Measurements from ENCODE around the gene QSOX2. TPM values are rescaled to one million over a fixed set of nuclear protein-coding genes. Genes with fewer than 3 reads are reported as not detected.
"Not testable (repeated sequence)": the region's sequence is repeated elsewhere in the genome, so short reads cannot be mapped to it uniquely, and the experiment has no call there.

QSOX2 gene
- total and polyA plus RNA-seq, 12 donors, result 4.6 to 9.1 (median 7.7) TPM

GRCh38 chr9:136237486-136238341 is 7.9 kb downstream of the QSOX2 start:
- DNase-seq, result no peak
- no peaks in the 10 kb centered on the region for H3K9me3 ChIP-seq
- no peak for TF ChIP-seq CTCF (IDR thresholded peaks at IDR 0.05)
- no peak overlapping the region for H3K27ac ChIP-seq
- intact Hi-C loops (cut with DNase I), result no loop called here
- WGBS, 2 donors, result 93% methylated on average over 32 of the region's 32 CpGs
- H3K4me1 ChIP-seq, result peaks cover 4 to 51% (median 30%) of the 10 kb centered on the region in 9 donors
- H3K27me3 ChIP-seq, result no peaks in the 10 kb centered on the region
- no peak for ATAC-seq
- H3K36me3 ChIP-seq, result peaks cover 0 to 19% (median 0%) of the 10 kb centered on the region in 9 donors
- H3K4me3 ChIP-seq, result no peak overlapping the region

- Histone ChIP-seq H3K4me1 (peaks cover 4 to 46% (median 34%) of the 10 kb centered on the region in 9 donors), H3K36me3 (peaks cover 0 to 19% (median 0%) of the 10 kb centered on the region in 9 donors)
- WGBS, 2 donors, result 95 to 98% methylated on average over 40 to 43 of the region's 43 CpGs
- ATAC-seq; H3K27me3 ChIP-seq; H3K27ac ChIP-seq; intact Hi-C loops (cut with DNase I); H3K4me3 ChIP-seq; DNase-seq; H3K9me3 ChIP-seq: not testable (repeated sequence)
Observed at GRCh38 chr9:136236471-136237410, 8.9 kb downstream of the QSOX2 start.

- ATAC-seq (no peak), DNase-seq (no peak)
- H3K27ac ChIP-seq, result no peak overlapping the region
- TF ChIP-seq CTCF (IDR thresholded peaks at IDR 0.05), result no peak
- WGBS, 2 donors, result 93 to 95% methylated on average over 27 of the region's 27 CpGs
- peaks cover 4 to 39% (median 30%) of the 10 kb centered on the region in 9 donors for H3K4me1 ChIP-seq
- peaks cover 0 to 21% (median 0%) of the 10 kb centered on the region in 9 donors for H3K36me3 ChIP-seq
- no peak overlapping the region for H3K4me3 ChIP-seq
- H3K27me3 ChIP-seq, result no peaks in the 10 kb centered on the region
- H3K9me3 ChIP-seq, result no peaks in the 10 kb centered on the region
- intact Hi-C loops (cut with DNase I), result no loop called here
Observed at GRCh38 chr9:136235709-136236455, 9.7 kb downstream of the QSOX2 start.

- Histone ChIP-seq H3K27me3 (no peaks in the 10 kb centered on the region), H3K9me3 (no peaks in the 10 kb centered on the region), H3K27ac (no peak overlapping the region), H3K4me1 (peaks cover 4 to 34% (median 23%) of the 10 kb centered on the region in 9 donors), H3K36me3 (peaks cover 0 to 21% (median 0%) of the 10 kb centered on the region in 9 donors), H3K4me3 (no peak overlapping the region)
- no peak for ATAC-seq
- DNase-seq, result no peak
- intact Hi-C loops (cut with DNase I), result no loop called here
- TF ChIP-seq CTCF (IDR thresholded peaks at IDR 0.05), result no peak
- 95 to 96% methylated on average over 17 of the region's 17 CpGs for WGBS, 2 donors
Observed at GRCh38 chr9:136235171-136235570, 10.4 kb downstream of the QSOX2 start.
